GM12801 (cell line): ENCODE data around the gene MAGEB10.

Experiments used
- TF ChIP-seq, protein P1 (sequence below): IDR thresholded peaks from one replicate; pipeline ENCODE4 v1.5.1; 2011; ENCODE audit warnings: control low read depth; ENCODE audit not compliant: insufficient read length; ENCODE audit errors: extremely low read depth

The MAGEB10 gene

DNA sequence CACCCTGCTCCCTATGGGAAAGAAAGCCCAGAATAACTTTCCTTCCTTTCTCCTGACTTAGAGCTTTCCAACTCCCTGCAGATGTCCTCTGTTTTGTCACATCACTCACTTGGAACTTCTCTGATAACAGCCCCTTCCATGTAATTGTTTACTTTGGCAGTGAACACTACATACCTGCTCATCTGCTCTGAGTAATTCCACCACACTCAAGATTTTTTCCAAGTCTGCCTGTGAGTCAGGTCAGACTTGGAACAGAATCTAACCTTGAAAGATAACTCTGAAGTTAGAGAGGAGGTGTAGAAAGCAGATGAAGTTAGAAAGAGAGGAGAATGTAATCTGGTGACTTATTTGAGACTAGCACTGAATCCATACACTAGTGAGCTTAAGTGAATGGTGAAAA, 7.4 kb downstream of the MAGEB10 start:
- TF ChIP-seq, protein P1, sequence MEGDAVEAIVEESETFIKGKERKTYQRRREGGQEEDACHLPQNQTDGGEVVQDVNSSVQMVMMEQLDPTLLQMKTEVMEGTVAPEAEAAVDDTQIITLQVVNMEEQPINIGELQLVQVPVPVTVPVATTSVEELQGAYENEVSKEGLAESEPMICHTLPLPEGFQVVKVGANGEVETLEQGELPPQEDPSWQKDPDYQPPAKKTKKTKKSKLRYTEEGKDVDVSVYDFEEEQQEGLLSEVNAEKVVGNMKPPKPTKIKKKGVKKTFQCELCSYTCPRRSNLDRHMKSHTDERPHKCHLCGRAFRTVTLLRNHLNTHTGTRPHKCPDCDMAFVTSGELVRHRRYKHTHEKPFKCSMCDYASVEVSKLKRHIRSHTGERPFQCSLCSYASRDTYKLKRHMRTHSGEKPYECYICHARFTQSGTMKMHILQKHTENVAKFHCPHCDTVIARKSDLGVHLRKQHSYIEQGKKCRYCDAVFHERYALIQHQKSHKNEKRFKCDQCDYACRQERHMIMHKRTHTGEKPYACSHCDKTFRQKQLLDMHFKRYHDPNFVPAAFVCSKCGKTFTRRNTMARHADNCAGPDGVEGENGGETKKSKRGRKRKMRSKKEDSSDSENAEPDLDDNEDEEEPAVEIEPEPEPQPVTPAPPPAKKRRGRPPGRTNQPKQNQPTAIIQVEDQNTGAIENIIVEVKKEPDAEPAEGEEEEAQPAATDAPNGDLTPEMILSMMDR = no peak

DNA sequence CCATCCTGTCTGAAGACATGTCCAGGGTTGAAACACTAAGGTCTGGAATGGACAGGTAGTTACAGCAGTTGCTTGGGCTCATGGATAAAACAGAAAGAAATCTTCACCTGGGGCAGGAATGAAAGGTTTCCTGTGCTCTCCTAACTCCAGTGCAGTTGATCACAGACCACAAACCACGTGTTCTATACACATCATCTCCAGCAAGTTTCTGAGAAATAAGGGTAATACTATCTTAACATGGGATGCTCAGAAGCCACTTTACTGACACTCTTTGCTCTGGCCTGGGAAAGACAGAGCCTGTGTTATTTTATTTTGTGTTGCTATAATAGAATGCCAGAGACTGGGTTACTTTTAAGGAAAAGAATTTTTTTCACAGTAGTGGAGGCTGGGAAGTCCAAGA, 16.0 kb downstream of the MAGEB10 start:
- TF ChIP-seq, protein P1 = no peak

DNA sequence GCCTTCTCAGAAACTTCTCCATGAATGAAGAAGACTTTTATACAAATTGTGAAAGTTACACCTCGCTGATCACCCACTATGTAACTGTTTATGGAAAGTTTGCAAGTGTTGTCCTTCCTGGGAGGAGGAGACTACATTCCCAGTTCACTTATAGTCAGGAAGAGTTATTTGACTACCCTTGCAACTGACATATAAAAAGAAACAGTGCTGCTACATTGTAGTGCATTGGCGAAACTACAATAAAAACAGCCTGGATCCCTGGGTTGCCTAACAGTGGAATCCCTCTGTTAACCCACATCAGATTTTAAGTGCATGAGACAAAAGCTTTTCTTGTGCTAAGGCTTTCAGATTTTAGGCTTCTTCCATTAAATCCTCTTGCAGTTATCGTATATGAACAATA, 30.4 kb downstream of the MAGEB10 start:
- TF ChIP-seq, protein P1 = no peak

DNA sequence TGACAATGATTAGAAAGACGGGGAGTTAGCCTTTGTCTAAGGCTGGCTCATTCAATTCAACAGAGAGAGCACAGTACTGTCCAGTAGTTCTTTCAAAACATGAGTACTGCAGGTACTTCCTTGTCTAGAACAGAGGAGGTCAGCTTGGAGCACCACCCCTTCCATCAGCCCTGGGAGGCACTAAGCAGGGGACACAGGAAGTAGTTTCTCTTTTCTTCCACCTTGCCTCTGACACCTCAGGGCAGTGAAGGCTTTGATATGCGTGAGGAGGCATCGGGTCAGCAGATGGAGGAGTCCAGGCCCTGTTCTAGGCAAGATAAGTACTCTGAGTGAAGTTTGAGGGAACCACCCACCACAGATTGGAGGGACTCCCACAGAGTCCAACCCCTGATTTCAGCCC, 33.1 kb downstream of the MAGEB10 start:
- TF ChIP-seq, protein P1 = no peak

DNA sequence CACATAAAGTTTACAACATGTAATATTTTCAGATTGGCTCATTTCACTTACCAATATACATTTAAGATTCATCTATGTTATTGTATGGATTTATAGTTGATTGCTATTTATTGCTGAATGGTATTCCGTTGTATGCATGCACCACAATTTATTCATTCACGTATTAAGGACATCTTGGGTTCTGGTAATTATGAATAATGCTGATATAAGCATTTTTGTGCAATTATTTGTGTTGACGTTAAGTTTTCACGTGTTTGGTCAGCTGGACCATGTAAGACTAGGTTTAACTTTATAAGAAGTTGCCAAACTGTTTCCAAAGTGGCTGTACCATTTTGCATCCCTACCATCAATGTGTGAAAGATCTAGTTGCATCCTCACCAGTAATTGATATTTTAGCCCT, 35.1 kb downstream of the MAGEB10 start:
- TF ChIP-seq, protein P1 = no peak

DNA sequence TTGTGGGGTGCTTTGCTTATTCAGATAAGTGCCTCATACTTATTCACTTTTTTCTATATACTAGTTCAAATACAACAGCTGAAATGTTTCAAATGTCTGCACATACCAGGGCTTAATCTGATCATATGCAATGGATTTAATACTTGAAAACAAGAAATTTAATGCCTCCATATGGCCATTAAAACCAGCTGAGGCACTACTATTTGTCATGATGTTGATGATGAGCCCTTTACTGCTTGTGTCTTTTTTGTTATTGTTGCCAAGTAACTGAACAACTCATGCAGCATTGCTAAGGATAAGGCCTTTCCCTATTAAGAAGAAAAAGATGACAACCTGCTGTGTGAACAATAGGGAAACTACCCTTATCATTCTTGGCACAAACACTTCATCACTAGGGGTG, 52.5 kb downstream of the MAGEB10 start:
- TF ChIP-seq, protein P1 = no peak

DNA sequence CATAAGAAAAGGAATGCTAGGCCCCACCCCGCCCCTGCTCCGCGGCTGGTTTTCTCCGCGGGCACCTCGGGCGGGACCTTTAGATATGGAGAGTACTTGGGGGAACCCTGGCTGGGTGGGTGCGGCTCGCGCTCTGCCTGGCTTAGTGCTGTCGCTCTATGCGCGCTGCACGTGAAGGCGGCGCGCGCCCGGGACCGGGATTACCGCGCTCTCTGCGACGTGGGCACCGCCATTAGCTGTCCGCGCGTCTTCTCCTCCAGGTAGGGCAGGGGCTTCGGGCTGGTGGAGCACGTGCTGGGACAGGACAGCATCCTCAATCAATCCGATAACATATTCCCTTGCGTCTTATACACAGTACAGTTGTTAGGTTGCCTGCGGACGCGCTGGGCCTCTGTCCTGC, 56.0 kb downstream of the MAGEB10 start:
- TF ChIP-seq, protein P1 = no peak
